ENCODE measurements around the gene SYT9. TPM values are rescaled to one million over a fixed set of nuclear protein-coding genes. Genes with fewer than 3 reads are reported as not detected.

The SYT9 gene
- polyA plus RNA-seq, 3 donors = not detected

GRCh38 chr11:7384691-7385090 is 133.0 kb downstream of the SYT9 start:
- H3K9me3 Mint-ChIP-seq = no peaks in the 10 kb centered on the region
- Histone ChIP-seq H3K27me3 (ENCODE audit: control insufficient read depth in 2 of 2, insufficient read depth in 2 of 2, low read length in 2 of 2) (no peaks in the 10 kb centered on the region), H3K27ac (ENCODE audit: low read depth in 1 of 2, low read length in 2 of 2) (no peak overlapping the region), H3K4me3 (replicated peaks in 1 of 3; ENCODE audit: low read depth in 2 of 3, low read length in 3 of 3) (no peak overlapping the region), H2AFZ (ENCODE audit: insufficient read depth, low read depth, low read length, poor library complexity, severe bottlenecking) (no peak overlapping the region), H3K36me3 (replicated peaks in 1 of 2; ENCODE audit: control insufficient read depth in 1 of 2, insufficient read depth in 2 of 2, low read length in 2 of 2) (no peaks in the 10 kb centered on the region), H3K9me3 (replicated peaks in 1 of 2; ENCODE audit: control insufficient read depth in 1 of 2, insufficient read depth in 1 of 2, low read length in 2 of 2) (no peaks in the 10 kb centered on the region), H3K9ac (ENCODE audit: insufficient read depth, low read length, poor library complexity, severe bottlenecking) (no peak overlapping the region), H4K20me1 (ENCODE audit: insufficient read depth, low read length) (no peaks in the 10 kb centered on the region), H3K4me2 (replicated peaks; ENCODE audit: extremely low read depth, low read length, poor library complexity, severe bottlenecking) (no peak overlapping the region), H3K4me1 (ENCODE audit: control insufficient read depth in 1 of 2, insufficient read depth in 2 of 2, low read length in 2 of 2) (no peaks in the 10 kb centered on the region), H3K79me2 (ENCODE audit: insufficient read depth, low read length) (no peaks in the 10 kb centered on the region)
- H3K27ac Mint-ChIP-seq = no peak overlapping the region
- intact Hi-C loops (cut with micrococcal nuclease) = no loop called here
- H3K4me1 Mint-ChIP-seq = no peaks in the 10 kb centered on the region
- no peaks in the 10 kb centered on the region for H3K36me3 Mint-ChIP-seq
- no peaks in the 10 kb centered on the region for H3K27me3 Mint-ChIP-seq (ENCODE audit: low read depth in 3 of 3)
- DNase-seq = no peak
- H3K4me3 Mint-ChIP-seq = no peak overlapping the region
- TF ChIP-seq CTCF (IDR thresholded peaks at IDR 0.05) = no peak

- Histone ChIP-seq H3K4me2 (replicated peaks; ENCODE audit: extremely low read depth, low read length, poor library complexity, severe bottlenecking) (no peak overlapping the region), H3K4me1 (ENCODE audit: control insufficient read depth in 1 of 2, insufficient read depth in 2 of 2, low read length in 2 of 2) (no peaks in the 10 kb centered on the region), H3K36me3 (replicated peaks in 1 of 2; ENCODE audit: control insufficient read depth in 1 of 2, insufficient read depth in 2 of 2, low read length in 2 of 2) (no peaks in the 10 kb centered on the region), H3K79me2 (ENCODE audit: insufficient read depth, low read length) (no peaks in the 10 kb centered on the region), H3K9me3 (replicated peaks in 1 of 2; ENCODE audit: control insufficient read depth in 1 of 2, insufficient read depth in 1 of 2, low read length in 2 of 2) (no peaks in the 10 kb centered on the region), H2AFZ (ENCODE audit: insufficient read depth, low read depth, low read length, poor library complexity, severe bottlenecking) (no peak overlapping the region), H3K4me3 (replicated peaks in 1 of 3; ENCODE audit: low read depth in 2 of 3, low read length in 3 of 3) (no peak overlapping the region), H4K20me1 (ENCODE audit: insufficient read depth, low read length) (no peaks in the 10 kb centered on the region), H3K27ac (ENCODE audit: low read depth in 1 of 2, low read length in 2 of 2) (no peak overlapping the region), H3K9ac (ENCODE audit: insufficient read depth, low read length, poor library complexity, severe bottlenecking) (no peak overlapping the region), H3K27me3 (ENCODE audit: control insufficient read depth in 2 of 2, insufficient read depth in 2 of 2, low read length in 2 of 2) (no peaks in the 10 kb centered on the region)
- no peak for DNase-seq
- no CpG with 5 or more reads among the region's 1 CpG for WGBS (ENCODE audit: insufficient coverage)
- TF ChIP-seq CTCF (IDR thresholded peaks at IDR 0.05) = no peak
- H3K36me3 Mint-ChIP-seq = no peaks in the 10 kb centered on the region
- no peaks in the 10 kb centered on the region for H3K27me3 Mint-ChIP-seq (ENCODE audit: low read depth in 3 of 3)
- H3K27ac Mint-ChIP-seq = no peak overlapping the region
- peaks cover 0 to 2% (median 0%) of the 10 kb centered on the region in 7 donors for H3K9me3 Mint-ChIP-seq
- H3K4me3 Mint-ChIP-seq = no peak overlapping the region
- no peaks in the 10 kb centered on the region for H3K4me1 Mint-ChIP-seq
- intact Hi-C loops (cut with micrococcal nuclease) = no loop called here
Observed at GRCh38 chr11:7385532-7385931, 133.8 kb downstream of the SYT9 start.
